Transverse colon (tissue), 4 donors: Measurements from ENCODE around the gene ARHGAP33.

Experiments used
- EP300 ChIP-seq: sonication (generic); formaldehyde crosslinking; IDR thresholded peaks from one replicate; pipeline ENCODE4 v1.6.1; 2017; ENCODE audit warnings: antibody characterized with exemption, low read depth
- POLR2A ChIP-seq: fragments of 450-650 bp; IDR thresholded peaks from one replicate; pipeline ENCODE4 v1.6.1; 2016; ENCODE audit warnings: antibody characterized with exemption, mild to moderate bottlenecking, moderate library complexity
- POLR2AphosphoS5 ChIP-seq, 3 donors: sonication (generic); formaldehyde crosslinking; IDR thresholded peaks; one replicate each; pipeline ENCODE4 v1.6.1; 2016; ENCODE audit warnings: antibody characterized with exemption in 3 of 3
- TF ChIP-seq, protein P1 (sequence below), 5 experiments: fragments of 200-600 bp in 3 of 5; fragments of 450-650 bp in 2 of 5; sonication (generic) in 3 of 5; IDR thresholded peaks; 1 replicate in 2 of 5; 2 replicates in 3 of 5; pipeline ENCODE4 v1.5.1; 2016 to 2017; ENCODE audit warnings: antibody characterized with exemption in 5 of 5, inconsistent platforms in 3 of 5, mild to moderate bottlenecking in 2 of 5, moderate library complexity in 1 of 5

DNA sequence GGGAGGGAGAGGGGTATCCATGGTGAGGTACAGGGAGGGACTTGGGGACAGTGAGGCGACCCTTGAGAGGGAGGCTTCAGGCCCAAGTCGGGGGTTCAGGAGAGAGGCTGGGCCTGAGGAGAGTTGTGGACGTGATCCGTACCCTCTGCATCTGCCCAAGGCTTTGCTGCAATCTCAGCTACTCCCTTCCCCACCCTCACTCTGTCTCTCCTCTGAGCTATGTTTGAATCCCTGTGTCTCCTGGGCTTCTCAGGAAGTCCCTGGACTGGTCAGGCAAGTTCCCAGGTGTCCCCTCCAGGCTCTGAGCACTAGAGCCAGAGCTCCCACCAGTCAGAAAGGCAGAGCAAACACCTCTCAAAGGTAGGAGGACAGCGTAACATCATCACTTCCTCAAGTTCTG, 25.2 kb upstream of the ARHGAP33 start:
- TF ChIP-seq, protein P1, sequence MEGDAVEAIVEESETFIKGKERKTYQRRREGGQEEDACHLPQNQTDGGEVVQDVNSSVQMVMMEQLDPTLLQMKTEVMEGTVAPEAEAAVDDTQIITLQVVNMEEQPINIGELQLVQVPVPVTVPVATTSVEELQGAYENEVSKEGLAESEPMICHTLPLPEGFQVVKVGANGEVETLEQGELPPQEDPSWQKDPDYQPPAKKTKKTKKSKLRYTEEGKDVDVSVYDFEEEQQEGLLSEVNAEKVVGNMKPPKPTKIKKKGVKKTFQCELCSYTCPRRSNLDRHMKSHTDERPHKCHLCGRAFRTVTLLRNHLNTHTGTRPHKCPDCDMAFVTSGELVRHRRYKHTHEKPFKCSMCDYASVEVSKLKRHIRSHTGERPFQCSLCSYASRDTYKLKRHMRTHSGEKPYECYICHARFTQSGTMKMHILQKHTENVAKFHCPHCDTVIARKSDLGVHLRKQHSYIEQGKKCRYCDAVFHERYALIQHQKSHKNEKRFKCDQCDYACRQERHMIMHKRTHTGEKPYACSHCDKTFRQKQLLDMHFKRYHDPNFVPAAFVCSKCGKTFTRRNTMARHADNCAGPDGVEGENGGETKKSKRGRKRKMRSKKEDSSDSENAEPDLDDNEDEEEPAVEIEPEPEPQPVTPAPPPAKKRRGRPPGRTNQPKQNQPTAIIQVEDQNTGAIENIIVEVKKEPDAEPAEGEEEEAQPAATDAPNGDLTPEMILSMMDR (IDR thresholded peaks at IDR 0.05): no peak
- TF ChIP-seq POLR2A: no peak
- TF ChIP-seq EP300: no peak
- TF ChIP-seq POLR2AphosphoS5 (IDR thresholded peaks at IDR 0.05): no peak
